NCI-H1694 (cell line): ENCODE measurements around the gene MCOLN2.
A peak's percentile ranks its signal among the peaks of the same experiment; 100 is the strongest.

Experiments
- DNase-seq: peaks from one replicate; lab custom pipeline; 2025; lab: John Stamatoyannopoulos, UW

Gene MCOLN2

DNA sequence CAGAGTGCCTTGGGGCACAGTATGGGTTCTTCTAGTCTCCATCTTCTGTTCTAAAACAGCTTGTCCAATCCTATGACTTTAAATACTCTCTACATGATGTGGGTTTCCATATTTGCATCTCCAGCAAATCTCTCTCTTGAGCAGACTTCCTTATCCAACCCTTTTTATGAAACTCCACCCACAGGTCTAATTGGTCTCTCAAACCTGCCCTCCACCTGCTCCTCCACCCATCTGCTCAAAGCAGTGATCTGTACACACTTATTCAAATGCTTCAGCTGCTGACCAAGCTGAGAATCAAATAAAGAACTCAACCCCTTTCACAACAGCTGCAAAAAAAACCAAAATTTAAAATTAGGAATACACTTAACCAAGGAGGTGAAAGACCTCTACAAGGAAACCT is 11.5 kb downstream of the MCOLN2 start:
- DNase-seq, result no peak

DNA sequence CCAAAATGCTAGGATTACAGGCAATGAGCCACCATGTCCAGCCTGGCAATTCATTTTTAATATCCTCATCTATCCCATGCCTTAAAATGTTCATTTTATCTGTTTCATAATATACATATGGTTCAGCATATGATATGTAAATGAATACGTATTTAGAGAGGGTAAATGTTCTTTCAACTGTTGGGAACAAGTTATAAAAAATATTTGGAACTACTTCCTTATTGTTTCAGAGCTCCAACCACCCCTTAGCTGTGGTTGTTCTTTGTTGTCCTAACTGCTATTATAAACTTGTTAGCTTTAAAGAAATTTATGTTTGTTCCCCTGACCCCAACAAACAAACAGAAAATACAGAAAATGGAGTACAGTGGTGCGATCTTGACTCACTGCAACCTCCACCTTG is 14.5 kb downstream of the MCOLN2 start:
- DNase-seq, result no peak

DNA sequence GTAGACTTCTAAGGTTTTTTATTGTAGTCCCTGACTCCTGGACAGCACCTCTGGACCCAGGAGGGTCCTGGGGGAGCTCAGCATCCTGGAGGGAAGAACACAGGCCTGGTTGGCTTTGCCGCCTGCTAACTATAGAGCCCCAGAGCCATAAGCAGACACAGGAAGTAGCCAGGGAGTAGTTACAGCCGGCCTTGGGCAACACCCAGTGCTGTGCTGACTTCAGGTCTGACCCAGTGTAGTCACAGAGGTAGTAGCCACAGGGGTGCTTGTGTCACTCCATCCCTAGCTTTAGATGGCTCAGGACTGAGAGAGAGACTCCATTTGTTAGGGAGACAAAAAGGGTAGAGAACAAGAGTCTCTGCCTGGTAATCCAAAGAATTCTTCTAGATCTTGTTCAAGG is 21.9 kb downstream of the MCOLN2 start:
- DNase-seq, result no peak

DNA sequence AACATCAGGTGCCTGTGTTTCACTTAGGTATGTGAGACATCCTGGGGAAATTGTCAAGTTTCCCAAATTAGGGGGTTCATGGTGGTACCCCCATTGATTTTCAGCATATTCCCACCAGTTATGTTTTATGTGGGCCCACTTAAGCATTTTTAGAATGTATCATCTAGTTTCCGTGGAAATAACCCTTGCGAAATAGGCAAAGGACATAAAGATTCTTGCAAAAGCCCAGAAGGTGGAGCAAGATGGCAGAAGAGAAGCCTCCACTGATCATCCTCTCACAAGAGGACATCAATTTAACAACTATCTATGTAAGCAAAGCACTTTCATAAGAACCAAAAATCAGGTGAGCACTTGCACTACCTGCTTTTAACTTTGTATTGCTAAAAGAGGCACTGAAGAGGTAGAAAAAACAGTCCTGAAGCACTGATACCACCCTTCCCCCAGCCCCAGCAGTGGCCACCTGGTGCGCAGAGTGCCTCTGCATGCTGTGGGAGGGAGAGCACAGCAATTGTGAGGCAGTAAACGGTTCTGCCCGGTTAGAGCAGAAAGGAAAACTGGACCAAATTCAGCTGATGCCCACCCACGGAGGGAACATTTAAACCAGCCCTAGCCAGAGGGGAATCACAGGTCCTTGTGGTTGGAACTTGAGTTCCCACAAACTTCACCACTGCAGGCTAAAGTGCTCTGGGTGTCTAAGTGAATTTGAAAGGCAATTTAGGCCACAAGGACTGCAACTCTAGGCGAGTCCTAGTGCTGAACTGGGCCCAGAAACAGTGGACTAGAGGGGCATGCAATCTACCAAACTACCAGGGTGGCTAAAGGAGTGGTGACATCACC is 23.2 kb downstream of the MCOLN2 start:
- DNase-seq, result no peak

DNA sequence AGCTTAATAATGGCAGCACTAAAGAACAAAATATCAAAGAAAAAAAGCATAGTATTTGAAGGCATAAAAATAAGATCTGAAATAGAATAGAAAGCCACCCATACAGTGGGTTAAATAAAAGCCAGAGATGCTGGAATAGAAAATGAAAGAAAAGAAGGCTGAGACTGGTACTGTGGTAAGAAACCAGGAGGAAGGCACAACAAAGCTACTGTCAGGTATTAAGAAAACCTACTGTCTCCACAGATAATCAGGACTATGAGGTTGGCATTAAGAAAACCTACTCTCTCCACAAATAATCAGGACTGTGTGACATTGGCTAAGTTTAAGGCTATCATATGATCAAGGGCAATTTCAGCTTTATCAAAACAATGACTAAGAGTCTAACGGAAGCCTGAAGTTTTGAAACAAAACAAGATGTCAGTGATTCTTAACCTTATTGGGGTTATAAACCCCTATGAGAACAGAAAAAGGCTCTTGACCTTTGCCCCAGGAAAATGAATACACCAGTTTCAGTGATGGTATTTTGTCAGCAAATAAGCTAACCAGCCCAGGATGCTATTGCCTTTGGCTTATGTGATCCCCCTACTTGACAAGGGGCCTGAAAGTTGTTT is 24.4 kb downstream of the MCOLN2 start:
- DNase-seq, result no peak

DNA sequence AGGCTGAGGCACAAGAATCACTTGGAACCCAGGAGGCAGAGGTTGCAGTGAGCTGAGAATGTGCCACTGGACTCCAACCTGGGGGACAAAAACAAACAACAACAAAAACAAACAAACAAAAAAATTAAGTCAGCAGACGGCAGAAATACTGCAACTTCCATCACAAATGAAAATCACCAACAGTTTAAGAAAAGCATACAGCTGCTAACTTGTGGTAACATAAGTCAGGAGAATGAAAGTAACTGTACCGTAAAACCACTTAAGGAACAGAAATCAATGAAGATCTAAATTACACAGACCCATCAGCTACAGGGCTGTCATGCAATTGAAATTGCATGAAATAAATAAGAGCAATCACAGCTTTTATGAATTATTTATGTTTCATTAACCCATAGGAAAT is 25.0 kb downstream of the MCOLN2 start:
- no peak for DNase-seq

DNA sequence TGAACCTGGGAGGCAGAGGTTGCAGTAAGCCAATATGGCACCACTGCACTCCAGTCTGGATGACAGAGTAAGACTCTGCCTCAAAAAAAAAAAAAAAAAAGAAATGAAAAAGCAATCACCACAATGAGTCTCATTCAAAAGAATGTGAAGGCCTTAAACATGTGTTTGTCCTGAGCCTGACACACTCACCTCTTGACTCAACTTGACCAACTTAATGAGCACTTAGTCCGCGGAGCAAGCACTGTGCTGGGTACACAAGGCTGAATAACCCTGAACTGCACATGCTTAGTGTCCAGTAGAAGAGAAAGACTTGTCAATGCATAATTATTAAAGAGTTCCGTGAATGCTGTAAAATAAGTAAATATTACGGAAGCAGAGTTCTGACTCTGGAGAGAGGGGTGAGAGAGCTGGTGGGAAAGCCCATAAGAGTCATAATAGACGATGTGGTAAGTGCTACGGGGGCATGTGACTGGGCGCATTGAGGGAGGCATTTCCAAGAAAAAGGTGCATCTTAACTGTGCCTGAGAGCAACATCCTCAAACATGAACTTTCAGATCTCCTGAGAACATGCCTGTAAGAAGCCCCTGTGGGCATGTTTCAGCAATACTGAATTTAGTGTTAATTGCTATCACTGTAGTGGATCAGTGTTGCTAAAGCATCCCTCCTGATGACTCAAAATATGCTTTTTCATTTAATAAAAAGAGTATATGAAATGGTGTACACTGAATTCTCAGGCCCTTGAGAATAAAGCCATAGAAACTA is 27.2 kb downstream of the MCOLN2 start:
- DNase-seq, result no peak

DNA sequence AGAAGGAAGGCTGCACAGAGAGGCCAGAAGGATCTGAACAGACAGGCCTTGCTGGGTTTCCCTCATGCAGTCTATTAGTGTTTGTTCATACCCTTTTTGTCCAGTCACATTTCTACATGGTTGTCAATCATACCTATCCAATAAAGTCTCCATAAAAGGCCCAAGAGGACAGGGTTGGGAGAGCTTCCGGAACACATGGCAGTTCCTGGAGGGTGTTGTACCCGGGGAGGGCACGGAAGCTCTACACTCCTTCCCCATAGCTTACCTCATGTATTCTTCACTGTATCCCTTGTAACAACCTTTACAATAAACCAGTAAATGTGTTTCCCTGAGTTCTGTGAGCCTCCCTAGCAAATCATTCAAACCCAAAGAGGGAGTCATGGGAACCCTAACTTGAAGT is 28.0 kb downstream of the MCOLN2 start:
- DNase-seq, result no peak

DNA sequence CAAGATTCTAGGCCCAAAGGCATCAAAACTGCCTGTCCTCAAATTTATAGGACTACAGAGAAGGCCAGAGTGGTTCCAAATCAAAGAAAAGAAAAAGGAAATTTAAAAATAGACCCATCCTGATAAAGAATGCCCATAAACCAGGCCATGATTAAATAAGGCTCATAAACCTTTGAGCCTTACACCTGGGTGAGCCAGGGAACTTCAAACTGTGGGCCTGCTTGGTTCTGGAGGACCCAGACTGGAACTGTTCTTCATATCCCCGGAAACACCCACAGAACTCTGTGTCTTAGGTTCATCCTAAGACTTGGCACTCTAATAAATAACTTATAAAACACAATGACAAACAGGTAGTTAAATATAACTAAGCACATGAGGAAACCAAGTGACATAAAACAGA is 28.8 kb downstream of the MCOLN2 start:
- DNase-seq, result no peak

DNA sequence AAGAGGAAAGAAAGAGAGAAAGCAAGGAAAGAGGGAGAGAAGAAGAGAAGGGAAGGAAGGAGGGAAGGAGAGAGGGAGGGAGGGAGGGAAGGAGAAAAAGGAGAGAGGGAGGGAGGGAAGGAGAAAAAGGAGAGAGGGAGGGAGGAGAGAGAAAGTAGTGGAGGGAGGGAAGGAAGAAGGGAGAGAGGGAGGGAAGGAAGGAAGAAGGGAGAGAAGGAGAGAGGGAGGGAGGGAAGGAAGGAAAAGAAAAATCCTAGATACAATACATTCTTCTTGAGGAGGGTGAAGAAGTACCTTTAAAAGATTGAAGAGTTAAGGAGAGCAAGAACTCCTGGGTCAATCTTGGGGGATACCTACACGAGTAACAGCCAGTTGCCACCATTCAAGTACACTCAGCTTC is 29.2 kb downstream of the MCOLN2 start:
- no peak for DNase-seq

DNA sequence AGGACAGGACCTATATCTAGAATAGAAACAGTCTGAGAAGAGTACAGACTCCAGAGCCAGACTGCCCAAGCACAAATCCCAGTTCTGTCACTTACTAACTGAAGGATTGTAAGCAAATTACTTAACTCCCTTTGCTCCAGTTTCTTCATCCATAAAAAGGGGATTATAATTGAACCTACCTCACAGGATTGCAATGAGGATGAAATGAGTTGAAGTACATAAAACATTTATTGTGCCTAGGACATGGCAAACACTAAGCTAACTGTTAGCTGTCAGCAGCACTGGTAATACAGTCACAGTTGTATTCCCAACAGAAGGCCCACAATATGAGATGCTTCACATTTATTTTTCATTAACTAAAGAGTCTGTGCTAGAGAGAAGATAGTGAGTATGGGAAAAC is 33.9 kb downstream of the MCOLN2 start:
- no peak for DNase-seq

DNA sequence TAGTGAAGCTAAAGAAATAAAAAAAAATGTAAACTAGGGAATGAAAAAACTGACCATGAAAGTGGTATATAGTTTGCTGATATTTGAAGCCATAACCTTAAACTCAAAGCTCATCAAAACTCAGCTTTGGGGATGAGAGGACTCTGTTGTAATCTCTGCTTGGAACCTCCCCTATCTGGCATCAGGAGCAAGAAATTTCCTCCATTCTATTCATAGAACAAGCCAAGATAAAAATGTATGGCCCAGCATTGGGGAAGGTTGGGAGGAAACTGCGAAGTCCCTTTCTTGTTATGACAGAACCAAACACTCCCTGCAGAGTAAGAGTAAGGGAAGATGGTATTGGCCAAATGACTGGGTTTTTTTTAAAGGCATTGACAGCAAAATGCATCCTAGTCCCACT is 35.6 kb downstream of the MCOLN2 start:
- no peak for DNase-seq

DNA sequence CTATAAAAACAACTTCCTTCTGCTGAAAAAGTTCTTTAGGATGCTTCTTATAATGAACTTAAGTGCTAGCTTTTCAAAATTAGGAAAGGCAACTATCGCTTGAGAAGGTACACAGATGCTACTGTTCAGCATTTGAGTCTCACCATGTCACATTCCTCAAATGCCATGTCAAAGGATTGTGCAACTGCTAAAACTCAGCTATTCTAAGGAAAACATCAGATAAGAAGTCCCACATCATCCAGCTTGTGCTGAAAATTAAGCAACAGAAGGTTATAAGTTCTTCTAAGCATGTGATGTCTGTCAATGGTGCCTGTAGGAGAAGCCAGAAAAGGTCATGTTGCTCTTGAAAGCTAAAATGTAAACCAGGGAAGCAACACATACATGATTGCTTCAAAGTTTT is 36.5 kb downstream of the MCOLN2 start:
- no peak for DNase-seq

DNA sequence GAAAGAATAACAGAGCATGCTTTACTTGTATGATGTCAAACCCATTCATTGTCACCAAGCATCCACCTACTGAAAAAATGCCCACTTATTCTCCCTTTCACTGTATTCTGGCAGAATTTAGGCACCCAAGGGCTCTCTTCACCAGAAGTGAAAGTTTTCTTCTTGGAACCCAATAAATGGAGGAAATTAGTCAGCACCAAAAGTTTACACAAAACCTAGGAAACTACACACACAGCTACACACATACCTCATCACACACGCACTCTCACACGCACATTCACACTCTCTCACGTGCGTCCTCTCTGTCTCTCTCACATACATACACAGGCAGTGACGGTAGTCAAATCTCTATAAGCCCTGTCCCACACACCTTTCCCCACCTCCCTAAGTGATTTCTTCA is 37.6 kb downstream of the MCOLN2 start:
- no peak for DNase-seq

DNA sequence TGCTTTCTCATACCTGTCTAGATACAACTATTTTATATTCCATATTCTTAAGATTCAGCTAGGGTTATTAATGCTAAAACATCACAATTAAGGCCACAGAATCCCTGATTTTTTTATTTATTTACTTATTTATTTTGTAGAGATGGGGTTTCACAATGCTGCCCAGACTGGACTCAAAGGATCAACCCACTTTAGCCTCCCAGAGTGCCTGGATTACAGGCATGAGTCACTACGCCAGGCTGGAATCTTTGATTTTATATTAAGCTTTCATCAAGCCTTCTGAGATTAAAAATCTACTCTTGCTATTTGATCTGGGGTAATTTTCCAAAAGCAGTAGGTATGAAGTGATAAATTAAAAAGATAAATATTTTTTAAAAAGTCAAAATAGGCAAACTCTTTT is 38.9 kb downstream of the MCOLN2 start:
- no peak for DNase-seq

DNA sequence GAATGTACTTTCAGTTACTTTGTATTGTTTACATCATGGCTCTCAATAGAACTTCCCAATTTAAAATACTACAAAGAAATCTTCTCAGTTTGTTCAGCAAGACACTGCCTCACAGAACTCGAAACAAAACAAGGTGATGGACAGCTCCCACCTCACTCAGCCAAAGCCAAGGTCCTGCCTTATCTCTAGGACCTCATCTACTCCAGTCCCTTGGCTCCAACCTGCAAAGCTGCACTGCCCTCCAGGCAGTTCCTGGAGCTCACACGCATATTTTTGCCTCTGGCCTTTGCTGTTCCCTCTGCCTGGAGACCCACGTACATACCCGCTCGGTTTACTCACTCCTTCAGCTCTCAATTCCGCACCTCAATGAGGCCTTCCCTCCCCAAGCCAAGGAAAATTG is 40.3 kb downstream of the MCOLN2 start:
- DNase-seq, result no peak

DNA sequence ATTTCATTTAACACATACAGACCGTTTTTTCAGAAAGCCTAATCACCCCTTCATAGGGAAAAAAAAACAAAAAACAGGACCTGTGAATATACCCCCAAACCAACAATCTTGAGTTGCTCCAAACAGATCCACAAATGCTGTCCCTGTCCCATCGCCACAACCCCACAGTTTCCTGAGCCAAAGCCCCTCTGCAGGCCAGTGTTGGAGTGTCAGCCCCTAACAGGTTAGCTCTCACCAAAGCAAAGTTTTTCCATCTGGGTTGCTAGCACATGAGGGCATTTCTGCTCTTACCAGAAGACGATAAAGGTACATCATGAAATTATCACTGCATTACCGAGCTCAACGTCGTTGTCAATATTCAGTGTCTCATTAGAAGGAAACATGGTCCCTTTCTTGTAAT is 40.8 kb downstream of the MCOLN2 start:
- DNase-seq, result no peak

DNA sequence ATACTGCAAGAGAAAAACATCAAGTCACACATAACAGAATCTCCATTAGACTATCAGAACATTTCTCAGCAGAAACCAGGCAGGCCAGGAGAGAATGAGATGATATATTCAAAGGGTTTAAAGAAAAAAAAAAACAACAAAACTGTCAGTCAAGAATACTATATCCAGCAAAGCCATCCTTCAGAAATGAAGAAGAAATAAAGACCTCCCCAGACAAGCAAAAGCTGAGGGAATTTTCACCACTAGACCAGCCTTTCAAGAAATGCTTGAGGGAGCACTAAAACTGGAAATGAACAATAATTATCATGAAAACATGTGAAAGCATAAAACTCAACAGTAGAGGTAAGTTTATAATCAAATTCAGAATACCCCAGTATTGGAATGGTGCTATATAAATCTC is 47.2 kb downstream of the MCOLN2 start:
- no peak for DNase-seq

DNA sequence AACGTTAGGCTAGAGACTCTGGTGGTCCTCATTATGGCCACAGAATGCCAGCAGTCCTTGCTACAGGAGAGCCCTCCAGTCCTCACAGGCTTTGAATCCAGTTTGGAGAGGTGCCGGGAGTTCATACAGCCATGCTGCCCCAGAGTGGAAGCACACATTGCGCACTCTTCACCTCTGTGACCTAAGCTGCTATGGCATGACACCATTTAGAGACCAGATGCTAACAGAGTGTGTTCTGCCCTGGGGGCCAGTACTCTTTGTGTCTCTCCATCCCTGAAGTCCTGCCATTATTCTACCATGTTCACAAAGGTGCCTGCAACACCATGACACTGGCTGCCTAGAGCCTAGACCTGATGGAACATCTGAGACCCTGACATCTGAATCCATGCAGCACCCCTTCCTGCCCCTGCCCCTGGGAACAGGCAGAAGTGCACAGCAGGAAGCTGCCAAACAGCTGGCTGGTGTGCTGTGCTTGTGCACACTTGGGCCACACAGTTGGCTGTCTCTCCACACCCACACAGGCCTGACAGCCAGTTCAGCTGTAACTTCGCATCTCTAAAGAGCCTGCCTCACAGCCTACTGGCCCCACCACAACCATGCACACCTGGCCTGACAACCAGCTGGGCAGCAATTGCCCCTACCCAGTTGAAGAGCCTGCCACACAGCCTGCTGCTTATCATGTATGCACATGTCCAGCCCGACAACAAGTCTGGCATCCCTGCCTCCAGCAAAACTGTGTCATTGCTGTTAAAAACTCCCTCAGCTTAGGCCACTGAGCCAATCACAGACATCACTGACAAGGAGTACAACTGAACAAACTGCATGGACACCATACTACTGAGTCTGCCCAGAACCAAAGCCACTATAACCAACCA is 49.1 kb downstream of the MCOLN2 start:
- DNase-seq, result no peak

DNA sequence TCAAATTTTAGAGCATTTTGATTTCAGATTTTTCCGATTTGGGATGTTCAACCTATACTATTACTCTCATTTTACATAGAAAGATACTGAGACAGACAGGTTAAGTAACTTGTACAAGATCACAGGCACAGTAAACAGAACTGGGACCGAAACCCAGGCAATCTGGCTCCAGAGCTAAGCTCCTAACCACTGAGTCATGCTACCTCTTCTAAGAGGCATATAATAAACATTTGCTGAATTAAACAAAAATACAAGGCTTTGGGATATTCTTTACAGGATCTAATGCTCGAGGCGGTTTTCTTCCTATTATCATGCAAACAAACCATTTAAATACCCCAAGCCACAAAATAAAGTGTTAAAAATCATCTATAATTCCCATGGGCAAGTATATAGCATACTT is 50.3 kb downstream of the MCOLN2 start:
- no peak for DNase-seq

DNA sequence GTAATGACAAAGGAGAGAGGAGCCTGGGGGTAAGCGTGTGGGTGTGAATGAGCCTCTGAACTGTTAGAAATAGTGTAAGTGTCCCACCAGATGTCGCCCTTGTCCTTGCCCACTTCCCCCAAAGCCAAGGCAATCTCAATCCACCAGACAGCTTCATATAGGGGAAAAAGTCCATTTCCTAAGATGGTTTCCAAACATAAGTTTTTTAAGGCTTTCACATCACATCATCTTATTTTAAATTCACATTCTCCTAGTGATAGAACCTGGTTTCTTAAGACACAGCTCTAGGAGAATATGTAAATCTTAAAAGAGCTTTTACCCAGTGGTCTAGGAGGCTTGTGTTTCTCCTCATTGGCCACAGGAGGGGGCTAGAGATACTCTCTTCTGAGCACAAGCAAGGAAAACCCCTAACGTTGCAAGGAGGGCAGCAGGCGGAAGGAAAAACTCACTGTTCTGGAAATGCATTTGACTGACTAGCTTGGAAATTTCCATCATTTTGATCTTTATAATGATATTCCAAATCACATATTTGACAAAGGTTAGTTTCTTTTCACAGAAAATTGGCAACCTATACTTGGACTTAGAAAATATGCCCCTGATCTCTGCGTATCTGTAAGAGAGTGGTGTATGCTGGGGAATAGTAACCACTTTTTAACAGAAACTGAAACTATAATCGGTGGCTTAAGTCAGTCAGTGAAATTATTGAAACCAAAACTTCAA is 52.0 kb downstream of the MCOLN2 start:
- DNase-seq, result peak; percentile 83

DNA sequence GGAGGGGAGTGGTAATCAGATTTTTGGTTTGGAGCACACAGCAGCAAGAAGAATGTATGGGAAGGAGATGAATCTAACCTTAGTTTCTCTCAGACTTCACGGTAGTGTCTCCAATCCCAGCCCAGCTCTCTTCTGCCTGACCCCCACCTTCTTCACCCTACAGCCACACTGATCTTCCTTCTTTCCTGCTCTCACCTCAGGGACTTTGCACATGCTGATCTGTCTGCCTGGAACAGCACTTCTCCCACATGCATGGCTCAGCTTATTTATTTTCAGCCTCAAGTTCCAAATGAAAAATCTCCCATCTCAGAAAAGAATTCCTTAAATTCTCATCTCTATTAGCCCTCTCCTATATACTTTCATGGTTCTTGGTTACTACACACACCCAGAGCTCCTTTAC is 55.1 kb downstream of the MCOLN2 start:
- no peak for DNase-seq
